Activated T-helper 1 cell treated with anti-CD3 and anti-CD28 coated beads, Interleukin-2, amount 50 U/mL, for 16 hours (primary cell): ENCODE measurements around the gene AMELY.
"Not testable (repeated sequence)": the region's sequence is repeated elsewhere in the genome, so short reads cannot be mapped to it uniquely, and the experiment has no call there.

Experiments used
- DNase-seq, 2 donors: peaks; one replicate each; pipeline ENCODE4 v3.0.0-alpha.2; 2020; ENCODE audit warnings: low read depth in 1 of 2, low spot score in 1 of 2

AMELY gene

GRCh38 chrY:6911253-6911881 lies at the start of gene AMELY:
AMELY (minus strand) TSS chrY:6911752; CDS start chrY:6872608, 39,144 bp downstream.
- no peak for DNase-seq

GRCh38 chrY:6949947-6950346 lies 38.4 kb upstream of the AMELY start:
- DNase-seq: no peak

GRCh38 chrY:6948378-6948777 lies 36.8 kb upstream of the AMELY start:
- no peak for DNase-seq

DNA sequence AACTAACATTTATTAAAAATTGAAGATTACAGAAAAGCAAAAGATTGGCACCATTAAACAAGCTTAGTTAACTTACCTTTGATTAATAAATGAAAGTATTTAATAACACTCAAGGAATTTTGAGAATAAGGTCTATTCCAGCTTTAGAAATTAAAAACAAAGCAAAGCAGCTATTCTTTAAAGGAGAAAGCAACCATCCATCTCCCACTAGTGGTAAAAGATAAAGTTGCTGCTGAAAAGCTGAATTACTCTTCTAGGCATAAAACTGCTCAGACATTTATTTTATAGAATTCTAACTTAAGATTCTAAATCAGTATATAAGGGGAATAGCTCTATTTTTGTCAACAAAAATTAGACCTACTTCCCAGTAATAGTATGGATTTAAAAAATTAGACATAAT lies 36.1 kb upstream of the AMELY start:
- no peak for DNase-seq

- DNase-seq: no peak
These were observed 23.9 kb upstream of the AMELY start for GRCh38 chrY:6935497-6935896.

DNA sequence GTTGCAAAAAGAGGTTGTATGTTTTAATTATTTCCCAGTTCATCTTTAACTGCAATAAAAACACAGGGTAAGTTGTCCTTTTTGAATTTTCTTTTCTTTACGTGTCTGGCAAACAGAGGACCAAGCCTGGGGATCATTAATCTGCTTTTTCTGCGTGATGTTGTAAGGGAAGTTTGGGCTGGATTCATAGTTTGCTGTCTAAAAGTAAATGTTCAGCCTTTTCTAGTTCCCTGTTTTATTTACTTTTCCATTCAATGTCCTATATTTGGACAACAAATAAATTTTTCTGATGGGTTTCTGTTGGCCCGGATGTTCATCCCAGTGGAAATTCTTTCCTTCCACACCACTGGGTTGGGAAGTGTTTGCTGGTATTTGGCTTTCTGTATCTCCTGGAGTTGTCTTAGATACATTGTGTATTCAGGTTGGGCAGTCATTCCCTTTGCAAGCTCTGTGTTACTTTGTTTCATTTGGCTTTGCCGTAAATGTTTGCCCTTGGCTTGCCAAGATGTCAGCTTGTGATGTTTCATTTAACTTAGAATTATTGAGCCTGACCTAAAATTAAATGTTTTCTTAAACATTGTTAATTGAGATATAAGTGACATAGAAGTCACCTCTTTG lies 20.3 kb upstream of the AMELY start:
- no peak for DNase-seq

DNA sequence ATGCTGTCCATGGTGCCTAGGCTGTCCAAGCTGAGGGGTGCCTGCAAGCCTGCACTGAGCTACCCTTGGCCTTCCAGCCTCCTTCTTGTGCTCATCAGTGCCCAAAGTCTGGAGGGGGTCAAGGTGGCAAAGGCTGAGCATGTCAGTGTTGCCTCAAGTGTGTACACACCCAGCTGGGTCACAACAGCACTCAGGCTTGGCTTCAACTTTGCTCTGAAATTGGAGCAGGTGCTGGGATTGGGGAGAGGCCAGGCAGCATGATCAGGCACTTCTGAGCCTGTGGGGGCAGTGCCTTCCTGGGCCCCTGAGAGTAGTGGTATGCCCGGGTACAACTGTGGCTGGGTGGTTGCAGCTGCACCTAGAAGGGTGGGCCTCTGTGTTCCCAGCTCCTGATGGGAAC lies 17.7 kb upstream of the AMELY start:
- DNase-seq: no peak

DNA sequence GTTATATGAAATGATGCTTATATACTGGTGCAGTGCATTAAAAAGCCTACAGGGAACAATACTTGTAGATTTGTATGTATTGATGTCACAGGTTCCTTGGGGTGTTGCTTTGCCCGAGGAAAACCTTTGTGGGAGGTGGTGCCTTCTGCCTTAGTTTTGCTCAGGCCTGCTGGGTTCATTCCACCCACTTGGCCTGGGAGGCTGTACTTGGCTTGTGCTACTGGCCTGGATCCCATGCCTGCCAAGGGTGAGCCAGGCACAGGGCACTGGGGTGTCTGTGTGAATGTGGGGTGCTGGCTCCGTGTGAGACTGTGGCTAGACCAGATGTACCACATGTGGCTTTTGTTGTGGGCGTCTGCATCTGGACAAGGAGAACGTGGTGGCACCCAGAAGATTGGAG lies 16.7 kb upstream of the AMELY start:
- no peak for DNase-seq

DNA sequence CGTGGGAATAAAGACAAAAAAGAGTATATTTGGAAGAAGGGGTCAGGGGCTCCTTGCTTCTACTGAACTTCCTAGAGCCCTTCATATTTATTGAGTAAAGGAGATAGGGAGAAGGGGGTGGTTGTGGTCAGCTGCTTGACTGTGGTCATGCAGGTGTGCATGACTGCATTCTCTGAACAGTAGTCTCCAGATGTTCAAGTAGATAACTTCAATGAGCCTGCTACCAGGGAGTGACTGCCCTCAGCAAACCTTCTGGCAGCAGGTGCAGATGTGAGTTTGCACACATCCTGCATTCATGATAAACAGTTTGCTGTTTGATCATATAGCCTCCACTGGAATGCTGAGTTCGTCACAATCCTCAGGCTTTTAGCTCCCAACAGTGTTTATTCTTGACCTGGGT lies 9.5 kb upstream of the AMELY start:
- no peak for DNase-seq

- no peak for DNase-seq
These were observed 1.8 kb upstream of the AMELY start for GRCh38 chrY:6913362-6913761.

GRCh38 chrY:6910372-6911252 lies 940 bp downstream of the AMELY start, which contains the start of gene TBL1Y:
TBL1Y (plus strand) TSS chrY:6910697; CDS start chrY:7025085, 114,388 bp downstream.
- no peak for DNase-seq

GRCh38 chrY:6909856-6910255 lies 1.7 kb downstream of the AMELY start:
- DNase-seq: no peak

DNA sequence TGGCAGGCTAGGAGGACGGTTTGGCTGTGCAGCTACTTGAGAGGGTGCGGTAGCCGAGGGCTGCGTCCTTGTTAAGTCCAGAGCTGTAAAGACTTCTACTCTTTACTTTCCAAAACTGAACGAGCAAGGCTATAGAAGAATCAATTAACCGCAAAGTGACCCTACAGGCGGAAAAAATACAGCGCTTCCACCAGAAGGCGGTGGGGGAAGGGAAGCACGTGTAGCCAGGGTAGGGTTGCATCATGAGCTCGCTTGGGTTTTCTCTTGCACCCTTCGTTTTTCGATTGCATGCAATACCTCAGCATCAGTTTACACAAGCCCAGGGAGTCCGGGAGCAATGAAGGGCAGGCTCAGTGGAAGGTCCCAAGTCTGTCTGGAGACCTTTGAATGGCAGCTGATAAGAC lies 2.4 kb downstream of the AMELY start:
- DNase-seq: no peak

DNA sequence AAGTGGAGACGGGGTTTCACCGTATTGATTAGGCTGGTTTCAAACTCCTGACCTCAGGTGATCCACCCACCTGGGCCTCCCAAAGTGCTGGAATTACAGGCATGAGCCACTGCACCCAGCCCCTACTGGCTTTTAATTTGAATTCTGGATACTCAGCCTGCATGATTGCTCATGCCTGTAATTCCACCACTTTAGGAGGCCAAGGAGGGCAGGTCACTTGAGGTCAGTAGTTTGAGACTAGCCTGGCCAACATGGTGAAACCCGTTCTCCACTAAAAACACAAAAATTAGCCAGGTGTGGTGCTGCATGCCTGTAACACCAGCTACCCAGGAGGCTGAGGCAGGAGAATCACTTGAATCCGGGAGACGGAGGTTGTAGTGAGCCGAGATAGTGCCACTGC lies 3.5 kb downstream of the AMELY start:
- not testable (repeated sequence) for DNase-seq

GRCh38 chrY:6907591-6907990 lies 4.0 kb downstream of the AMELY start:
- DNase-seq: no peak

DNA sequence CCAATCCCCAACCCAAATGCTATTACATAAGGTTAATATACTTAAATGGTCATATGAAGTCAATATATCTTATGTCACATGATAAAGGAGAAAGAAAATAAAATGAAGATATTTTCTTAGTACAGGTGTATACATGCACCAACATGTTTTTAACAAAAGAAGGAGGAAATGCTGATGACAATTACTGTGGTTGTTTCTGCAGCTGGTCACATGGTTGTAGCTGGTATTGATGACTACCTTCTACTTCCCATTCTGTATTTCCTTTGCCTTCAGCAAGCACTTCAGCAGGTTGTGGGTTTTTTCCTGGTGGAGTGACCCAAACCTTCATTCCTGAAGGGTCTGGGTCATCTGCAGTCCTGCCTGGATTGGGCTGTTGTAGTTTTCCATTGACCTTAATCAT lies 9.4 kb downstream of the AMELY start:
- not testable (repeated sequence) for DNase-seq

DNA sequence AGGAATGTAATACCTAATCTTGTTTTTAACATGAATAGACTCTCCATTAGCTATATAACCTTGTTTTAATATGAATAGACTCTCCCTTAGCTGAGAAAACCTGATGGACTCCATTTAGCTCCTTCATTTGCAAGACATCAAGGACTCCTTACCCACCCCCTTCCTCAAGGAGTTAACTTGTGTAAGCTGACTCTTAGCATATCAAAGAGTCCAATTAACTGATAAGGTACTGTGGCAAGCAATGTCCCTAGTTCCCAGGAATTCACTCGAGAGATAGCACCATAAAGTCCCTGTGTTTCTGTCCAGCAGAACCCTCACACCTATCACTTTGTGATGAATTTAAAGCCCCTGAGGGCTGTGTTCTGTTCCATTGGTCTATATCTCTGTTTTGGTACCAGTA lies 16.3 kb downstream of the AMELY start:
- DNase-seq: no peak

DNA sequence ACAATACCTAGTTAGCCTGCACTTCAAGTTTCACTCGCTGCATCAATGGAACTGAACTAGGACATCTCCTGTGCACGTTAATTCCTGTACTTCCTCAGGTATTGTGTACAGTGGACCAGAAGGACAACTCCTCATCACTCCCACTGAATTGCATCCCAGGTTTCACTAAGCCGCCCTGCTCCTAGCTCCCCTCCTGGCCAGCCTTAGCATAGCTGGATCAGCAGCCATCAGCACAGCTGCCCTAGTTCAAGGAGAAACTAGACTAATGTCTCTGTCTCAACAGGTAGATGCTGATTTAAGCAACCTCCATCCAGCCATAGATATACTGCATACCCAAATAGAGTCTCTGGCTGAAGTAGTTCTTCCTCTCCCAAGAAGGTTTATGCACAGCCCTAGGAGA lies 17.1 kb downstream of the AMELY start:
- no peak for DNase-seq

DNA sequence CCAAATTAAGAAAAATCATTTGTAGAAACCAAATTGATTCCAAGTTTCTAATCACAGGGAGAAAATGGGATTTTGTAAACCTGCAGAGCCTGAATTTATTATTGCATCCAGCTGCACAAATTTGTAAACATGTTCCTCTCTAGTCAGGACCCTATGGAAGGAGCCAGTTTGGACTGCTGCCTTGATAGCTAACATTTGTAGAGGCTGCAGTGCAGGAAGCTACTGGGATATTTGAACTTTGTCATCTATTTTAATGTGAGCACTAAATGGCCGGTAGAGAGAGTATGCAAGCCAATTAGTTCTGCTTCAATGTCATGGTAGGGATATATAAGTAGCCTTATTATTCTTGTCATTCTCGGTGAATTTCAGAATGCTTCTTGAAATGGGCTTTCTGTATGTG lies 62.2 kb downstream of the AMELY start:
- DNase-seq: no peak

GRCh38 chrY:6842650-6843049 lies 68.9 kb downstream of the AMELY start:
- not testable (repeated sequence) for DNase-seq
